ENCODE results near the gene STUM.

- TF ChIP-seq CTCF (conservative IDR thresholded peaks at IDR 0.05 in 1 of 2, IDR thresholded peaks at IDR 0.05 in 1 of 2; ENCODE audit: extremely low read depth in 1 of 2, insufficient read depth in 1 of 2, low read depth in 1 of 2, low read length in 2 of 2), result no peak
- TF ChIP-seq EZH2 (IDR thresholded peaks at IDR 0.05; ENCODE audit: borderline replicate concordance, low read length), result no peak
Observed at GRCh38 chr1:226598455-226598849, 49.9 kb downstream of the STUM start.
